Gastroesophageal sphincter (tissue), 3 donors: ENCODE results near the gene ZMIZ1.

Experiments
- CTCF ChIP-seq, 4 experiments: fragments of 200-600 bp in 2 of 4; fragments of 450-650 bp in 2 of 4; sonication (generic) in 1 of 4; IDR thresholded peaks; one replicate each; pipeline ENCODE4 v1.5.1; 2017 to 2019; ENCODE audit warnings: antibody characterized with exemption in 4 of 4, mild to moderate bottlenecking in 2 of 4, moderate library complexity in 2 of 4
- EP300 ChIP-seq: sonication (generic); formaldehyde crosslinking; IDR thresholded peaks from one replicate; pipeline ENCODE4 v1.6.1; 2017; ENCODE audit warnings: antibody characterized with exemption, mild to moderate bottlenecking
- POLR2AphosphoS5 ChIP-seq: sonication (generic); formaldehyde crosslinking; IDR thresholded peaks from one replicate; pipeline ENCODE4 v1.6.1; 2017; ENCODE audit warnings: antibody characterized with exemption

GRCh38 chr10:79315602-79315920 lies 246.8 kb downstream of the ZMIZ1 start:
- TF ChIP-seq CTCF (IDR thresholded peaks at IDR 0.05) = no peak
- no peak for TF ChIP-seq EP300
- TF ChIP-seq POLR2AphosphoS5 = no peak
